ENCODE data around the gene MEIS1. TPM values are rescaled to one million over a fixed set of nuclear protein-coding genes. Genes with fewer than 3 reads are reported as not detected.

MEIS1 gene
- total and polyA plus RNA-seq, 2 donors (not counting 1 experiment from before 2014, with no cell fraction given) = 48.3 to 139 TPM

DNA sequence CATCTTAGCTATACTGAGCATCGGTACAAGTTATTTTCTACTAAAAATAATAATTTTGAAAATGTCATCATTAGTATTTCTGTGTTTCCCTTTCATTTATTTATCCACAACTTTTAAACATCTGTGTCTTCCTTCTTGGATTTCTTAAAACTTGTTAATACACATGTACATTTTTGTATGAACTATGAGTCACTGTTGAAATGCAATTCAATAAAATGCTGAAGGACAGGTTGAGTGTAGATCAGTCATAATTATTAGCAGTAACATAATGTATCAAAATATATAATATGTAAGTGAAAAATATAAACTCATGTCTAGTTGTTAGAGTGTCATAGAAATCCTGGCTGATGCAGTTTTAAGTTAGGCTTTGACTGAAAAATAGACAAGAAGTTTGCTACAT, 115.9 kb downstream of the MEIS1 start:
- no peak for TF ChIP-seq EZH2 (IDR thresholded peaks at IDR 0.05; ENCODE audit: low read length, missing control alignments)
- TF ChIP-seq, protein P1, sequence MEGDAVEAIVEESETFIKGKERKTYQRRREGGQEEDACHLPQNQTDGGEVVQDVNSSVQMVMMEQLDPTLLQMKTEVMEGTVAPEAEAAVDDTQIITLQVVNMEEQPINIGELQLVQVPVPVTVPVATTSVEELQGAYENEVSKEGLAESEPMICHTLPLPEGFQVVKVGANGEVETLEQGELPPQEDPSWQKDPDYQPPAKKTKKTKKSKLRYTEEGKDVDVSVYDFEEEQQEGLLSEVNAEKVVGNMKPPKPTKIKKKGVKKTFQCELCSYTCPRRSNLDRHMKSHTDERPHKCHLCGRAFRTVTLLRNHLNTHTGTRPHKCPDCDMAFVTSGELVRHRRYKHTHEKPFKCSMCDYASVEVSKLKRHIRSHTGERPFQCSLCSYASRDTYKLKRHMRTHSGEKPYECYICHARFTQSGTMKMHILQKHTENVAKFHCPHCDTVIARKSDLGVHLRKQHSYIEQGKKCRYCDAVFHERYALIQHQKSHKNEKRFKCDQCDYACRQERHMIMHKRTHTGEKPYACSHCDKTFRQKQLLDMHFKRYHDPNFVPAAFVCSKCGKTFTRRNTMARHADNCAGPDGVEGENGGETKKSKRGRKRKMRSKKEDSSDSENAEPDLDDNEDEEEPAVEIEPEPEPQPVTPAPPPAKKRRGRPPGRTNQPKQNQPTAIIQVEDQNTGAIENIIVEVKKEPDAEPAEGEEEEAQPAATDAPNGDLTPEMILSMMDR (conservative IDR thresholded peaks at IDR 0.05 in 1 of 2, IDR thresholded peaks at IDR 0.05 in 1 of 2; ENCODE audit: low read depth in 1 of 2, low read length in 2 of 2) = no peak
- no peak overlapping the region for H3K27ac ChIP-seq (ENCODE audit: insufficient read depth, low read length)
- no peaks in the 10 kb centered on the region for H4K20me1 ChIP-seq (ENCODE audit: control insufficient read depth, extremely low read depth, insufficient read depth, low read length)
- no peak overlapping the region for H2AFZ ChIP-seq (ENCODE audit: low read length)
- H3K9ac ChIP-seq (ENCODE audit: insufficient read depth, low read length) = no peak overlapping the region
- peaks cover 28% of the 10 kb centered on the region for H3K79me2 ChIP-seq (ENCODE audit: control insufficient read depth, insufficient read depth, low read length)
- H3K27me3 ChIP-seq (ENCODE audit: control insufficient read depth, insufficient read depth, low read length) = no peaks in the 10 kb centered on the region
- H3K9me3 ChIP-seq (ENCODE audit: control insufficient read depth, insufficient read depth, low read depth, low read length) = no peaks in the 10 kb centered on the region
- H3K36me3 ChIP-seq (ENCODE audit: control insufficient read depth, insufficient read depth, low read length) = peaks cover 7% of the 10 kb centered on the region
- H3K4me1 ChIP-seq (ENCODE audit: control insufficient read depth, extremely low read depth, insufficient read depth, low read length) = peaks cover 19% of the 10 kb centered on the region
- no peak for DNase-seq (ENCODE audit: low read depth in 2 of 2)
- no peak overlapping the region for H3K4me2 ChIP-seq (ENCODE audit: extremely low read depth, insufficient read depth, low read length)
- H3K4me3 ChIP-seq (replicated peaks in 1 of 4; ENCODE audit: control extremely low read depth in 1 of 4, insufficient read depth in 1 of 4, low read depth in 3 of 4, low read length in 4 of 4) = no peak overlapping the region

DNA sequence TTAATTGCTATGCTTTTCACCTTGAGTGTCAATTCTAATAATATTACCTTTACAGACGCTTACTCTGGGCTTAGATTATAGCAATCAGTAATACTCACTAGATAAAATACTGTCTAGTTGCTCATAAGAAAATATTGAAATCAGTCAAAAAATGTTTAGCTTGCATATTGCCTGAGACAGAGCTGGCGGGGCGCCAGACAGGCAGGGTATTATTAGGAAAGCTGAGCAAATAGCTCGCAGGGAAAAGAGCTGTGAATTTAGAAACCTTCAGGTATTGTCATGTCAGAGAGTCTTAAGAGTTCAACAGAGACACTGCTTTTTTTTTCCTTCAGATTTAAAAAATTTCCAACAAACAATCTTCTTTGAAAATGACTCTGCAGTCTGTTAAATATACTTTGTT, 118.4 kb downstream of the MEIS1 start:
- H3K4me1 ChIP-seq (ENCODE audit: control insufficient read depth, extremely low read depth, insufficient read depth, low read length) = peaks cover 16% of the 10 kb centered on the region
- H3K9ac ChIP-seq (ENCODE audit: insufficient read depth, low read length) = no peak overlapping the region
- TF ChIP-seq EZH2 (IDR thresholded peaks at IDR 0.05; ENCODE audit: low read length, missing control alignments) = no peak
- TF ChIP-seq, protein P1 (conservative IDR thresholded peaks at IDR 0.05 in 1 of 2, IDR thresholded peaks at IDR 0.05 in 1 of 2; ENCODE audit: low read depth in 1 of 2, low read length in 2 of 2) = no peak
- H3K36me3 ChIP-seq (ENCODE audit: control insufficient read depth, insufficient read depth, low read length) = peaks cover 7% of the 10 kb centered on the region
- H4K20me1 ChIP-seq (ENCODE audit: control insufficient read depth, extremely low read depth, insufficient read depth, low read length) = no peaks in the 10 kb centered on the region
- peak in 1 of 2 donors; percentile 46 for DNase-seq (ENCODE audit: low read depth in 2 of 2)
- peaks cover 30% of the 10 kb centered on the region for H3K79me2 ChIP-seq (ENCODE audit: control insufficient read depth, insufficient read depth, low read length)
- H3K4me2 ChIP-seq (ENCODE audit: extremely low read depth, insufficient read depth, low read length) = no peak overlapping the region
- H3K27me3 ChIP-seq (ENCODE audit: control insufficient read depth, insufficient read depth, low read length) = no peaks in the 10 kb centered on the region
- H3K4me3 ChIP-seq (replicated peaks in 1 of 4; ENCODE audit: control extremely low read depth in 1 of 4, insufficient read depth in 1 of 4, low read depth in 3 of 4, low read length in 4 of 4) = no peak overlapping the region
- no peak overlapping the region for H2AFZ ChIP-seq (ENCODE audit: low read length)
- no peak overlapping the region for H3K27ac ChIP-seq (ENCODE audit: insufficient read depth, low read length)
- no peaks in the 10 kb centered on the region for H3K9me3 ChIP-seq (ENCODE audit: control insufficient read depth, insufficient read depth, low read depth, low read length)

DNA sequence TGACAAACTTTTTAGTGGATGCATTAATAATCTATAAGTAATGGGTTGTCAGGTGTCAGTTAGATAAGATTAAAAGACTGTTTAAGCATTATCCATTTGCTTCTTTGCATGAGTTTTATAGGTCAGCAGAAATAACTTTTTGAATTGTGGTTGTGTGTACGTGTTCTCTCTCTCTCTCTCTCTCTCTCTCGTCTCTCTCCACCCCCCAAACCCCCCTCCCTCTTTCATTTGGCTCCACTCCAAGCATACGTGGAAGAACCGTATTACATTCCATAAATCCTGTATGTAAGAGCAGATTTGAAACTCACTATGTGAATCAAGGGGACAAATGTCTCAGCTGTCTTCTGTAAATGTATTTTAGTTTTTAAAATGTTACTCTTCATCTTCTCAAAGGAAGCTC, 120.2 kb downstream of the MEIS1 start:
- H2AFZ ChIP-seq (ENCODE audit: low read length) = no peak overlapping the region
- peaks cover 34% of the 10 kb centered on the region for H3K79me2 ChIP-seq (ENCODE audit: control insufficient read depth, insufficient read depth, low read length)
- H3K36me3 ChIP-seq (ENCODE audit: control insufficient read depth, insufficient read depth, low read length) = peaks cover 3% of the 10 kb centered on the region
- H4K20me1 ChIP-seq (ENCODE audit: control insufficient read depth, extremely low read depth, insufficient read depth, low read length) = no peaks in the 10 kb centered on the region
- H3K4me1 ChIP-seq (ENCODE audit: control insufficient read depth, extremely low read depth, insufficient read depth, low read length) = peaks cover 16% of the 10 kb centered on the region
- H3K9ac ChIP-seq (ENCODE audit: insufficient read depth, low read length) = no peak overlapping the region
- no peaks in the 10 kb centered on the region for H3K9me3 ChIP-seq (ENCODE audit: control insufficient read depth, insufficient read depth, low read depth, low read length)
- H3K4me2 ChIP-seq (ENCODE audit: extremely low read depth, insufficient read depth, low read length) = peak overlapping the region; percentile 96
- peak; percentile 44 to 72 for DNase-seq (ENCODE audit: low read depth in 2 of 2)
- H3K27me3 ChIP-seq (ENCODE audit: control insufficient read depth, insufficient read depth, low read length) = no peaks in the 10 kb centered on the region
- peak overlapping the region; percentile 69 for H3K27ac ChIP-seq (ENCODE audit: insufficient read depth, low read length)
- H3K4me3 ChIP-seq (replicated peaks in 1 of 4; ENCODE audit: control extremely low read depth in 1 of 4, insufficient read depth in 1 of 4, low read depth in 3 of 4, low read length in 4 of 4) = peak overlapping the region in 3 of 4 experiments; percentile 21 to 33 (median 23)
- TF ChIP-seq EZH2 (IDR thresholded peaks at IDR 0.05; ENCODE audit: low read length, missing control alignments) = no peak
- TF ChIP-seq, protein P1 (conservative IDR thresholded peaks at IDR 0.05 in 1 of 2, IDR thresholded peaks at IDR 0.05 in 1 of 2; ENCODE audit: low read depth in 1 of 2, low read length in 2 of 2) = no peak
